ENCODE results near the gene OR4F15. TPM values are rescaled to one million over a fixed set of nuclear protein-coding genes. Genes with fewer than 3 reads are reported as not detected.

Gene OR4F15
- total RNA-seq, 3 donors from 2014 or later (not counting 1 experiment from before 2014, with no cell fraction given), result not detected

- 84% methylated on average over 5 of the region's 6 CpGs for WGBS (ENCODE audit: insufficient coverage)
- Mint-ChIP-seq H3K27me3 (ENCODE audit: low read depth in 2 of 2) (peaks cover 20 to 30% of the 10 kb centered on the region in 2 donors), H3K36me3 (no peaks in the 10 kb centered on the region), H3K9me3 (peaks cover 1 to 3% of the 10 kb centered on the region in 2 donors), H3K27ac (no peak overlapping the region), H3K4me1 (no peaks in the 10 kb centered on the region), H3K4me3 (no peak overlapping the region)
- Histone ChIP-seq H3K9me3 (ENCODE audit: control insufficient read depth, insufficient read depth, low read length) (no peaks in the 10 kb centered on the region), H3K27ac (ENCODE audit: low read length) (no peak overlapping the region), H3K36me3 (ENCODE audit: control insufficient read depth, insufficient read depth, low read length) (no peaks in the 10 kb centered on the region), H3K4me1 (ENCODE audit: control insufficient read depth, insufficient read depth, low read length) (no peaks in the 10 kb centered on the region), H3K4me3 (ENCODE audit: low read length) (no peak overlapping the region), H3K27me3 (ENCODE audit: control insufficient read depth, insufficient read depth, low read length) (peaks cover 8% of the 10 kb centered on the region)
- no peak for DNase-seq
- ATAC-seq, result no peak
- TF ChIP-seq, protein P1, sequence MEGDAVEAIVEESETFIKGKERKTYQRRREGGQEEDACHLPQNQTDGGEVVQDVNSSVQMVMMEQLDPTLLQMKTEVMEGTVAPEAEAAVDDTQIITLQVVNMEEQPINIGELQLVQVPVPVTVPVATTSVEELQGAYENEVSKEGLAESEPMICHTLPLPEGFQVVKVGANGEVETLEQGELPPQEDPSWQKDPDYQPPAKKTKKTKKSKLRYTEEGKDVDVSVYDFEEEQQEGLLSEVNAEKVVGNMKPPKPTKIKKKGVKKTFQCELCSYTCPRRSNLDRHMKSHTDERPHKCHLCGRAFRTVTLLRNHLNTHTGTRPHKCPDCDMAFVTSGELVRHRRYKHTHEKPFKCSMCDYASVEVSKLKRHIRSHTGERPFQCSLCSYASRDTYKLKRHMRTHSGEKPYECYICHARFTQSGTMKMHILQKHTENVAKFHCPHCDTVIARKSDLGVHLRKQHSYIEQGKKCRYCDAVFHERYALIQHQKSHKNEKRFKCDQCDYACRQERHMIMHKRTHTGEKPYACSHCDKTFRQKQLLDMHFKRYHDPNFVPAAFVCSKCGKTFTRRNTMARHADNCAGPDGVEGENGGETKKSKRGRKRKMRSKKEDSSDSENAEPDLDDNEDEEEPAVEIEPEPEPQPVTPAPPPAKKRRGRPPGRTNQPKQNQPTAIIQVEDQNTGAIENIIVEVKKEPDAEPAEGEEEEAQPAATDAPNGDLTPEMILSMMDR (IDR thresholded peaks at IDR 0.05), result no peak
- intact Hi-C loops (cut with micrococcal nuclease), result no loop called here
Observed at GRCh38 chr15:101827257-101827656, 15.3 kb downstream of the OR4F15 start.

DNA sequence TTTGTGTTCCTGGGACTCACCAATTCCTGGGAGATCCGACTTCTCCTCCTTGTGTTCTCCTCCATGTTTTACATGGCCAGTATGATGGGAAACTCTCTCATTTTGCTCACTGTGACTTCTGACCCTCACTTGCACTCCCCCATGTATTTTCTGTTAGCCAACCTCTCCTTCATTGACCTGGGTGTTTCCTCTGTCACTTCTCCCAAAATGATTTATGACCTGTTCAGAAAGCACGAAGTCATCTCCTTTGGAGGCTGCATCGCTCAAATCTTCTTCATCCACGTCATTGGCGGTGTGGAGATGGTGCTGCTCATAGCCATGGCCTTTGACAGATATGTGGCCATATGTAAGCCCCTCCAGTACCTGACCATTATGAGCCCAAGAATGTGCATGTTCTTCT lies 16.8 kb downstream of the OR4F15 start:
- Mint-ChIP-seq H3K27me3 (ENCODE audit: low read depth in 2 of 2) (peaks cover 14 to 28% of the 10 kb centered on the region in 2 donors), H3K36me3 (no peaks in the 10 kb centered on the region), H3K4me1 (no peaks in the 10 kb centered on the region), H3K4me3 (no peak overlapping the region), H3K27ac (no peak overlapping the region), H3K9me3 (peaks cover 3% of the 10 kb centered on the region in 2 donors)
- 80% methylated on average over 5 of the region's 5 CpGs for WGBS (ENCODE audit: insufficient coverage)
- no peak for ATAC-seq
- Histone ChIP-seq H3K9me3 (ENCODE audit: control insufficient read depth, insufficient read depth, low read length) (no peaks in the 10 kb centered on the region), H3K4me3 (ENCODE audit: low read length) (no peak overlapping the region), H3K27ac (ENCODE audit: low read length) (no peak overlapping the region), H3K27me3 (ENCODE audit: control insufficient read depth, insufficient read depth, low read length) (peaks cover 8% of the 10 kb centered on the region), H3K36me3 (ENCODE audit: control insufficient read depth, insufficient read depth, low read length) (no peaks in the 10 kb centered on the region), H3K4me1 (ENCODE audit: control insufficient read depth, insufficient read depth, low read length) (no peaks in the 10 kb centered on the region)
- no peak for DNase-seq
- TF ChIP-seq, protein P1 (IDR thresholded peaks at IDR 0.05), result no peak
- intact Hi-C loops (cut with micrococcal nuclease), result no loop called here

DNA sequence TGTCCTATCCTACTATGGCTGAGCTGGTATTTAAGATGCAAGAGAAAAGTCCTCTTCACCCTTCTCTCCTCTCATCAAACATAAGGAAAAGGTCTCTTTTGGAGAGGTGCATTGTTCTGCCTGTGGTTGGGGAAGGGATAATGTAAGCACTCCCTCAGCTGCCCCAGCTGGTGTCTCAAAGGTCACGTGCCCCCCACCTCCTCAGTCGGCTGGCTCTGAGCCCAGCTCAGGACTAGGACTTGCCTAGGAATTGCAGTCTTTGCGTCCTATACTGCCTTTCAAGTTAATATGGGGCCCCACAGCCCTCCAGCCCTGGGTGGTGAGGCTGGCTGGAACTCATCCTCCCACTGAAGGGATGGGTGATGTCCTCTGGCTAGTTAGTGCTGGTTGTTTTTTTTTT lies 29.7 kb downstream of the OR4F15 start:
- Mint-ChIP-seq H3K27me3 (ENCODE audit: low read depth in 2 of 2) (peaks cover 18 to 29% of the 10 kb centered on the region in 2 donors), H3K4me3 (no peak overlapping the region), H3K36me3 (no peaks in the 10 kb centered on the region), H3K4me1 (no peaks in the 10 kb centered on the region), H3K27ac (no peak overlapping the region), H3K9me3 (no peaks in the 10 kb centered on the region)
- Histone ChIP-seq H3K27me3 (ENCODE audit: control insufficient read depth, insufficient read depth, low read length) (peaks cover 8% of the 10 kb centered on the region), H3K27ac (ENCODE audit: low read length) (no peak overlapping the region), H3K36me3 (ENCODE audit: control insufficient read depth, insufficient read depth, low read length) (no peaks in the 10 kb centered on the region), H3K4me1 (ENCODE audit: control insufficient read depth, insufficient read depth, low read length) (no peaks in the 10 kb centered on the region), H3K4me3 (ENCODE audit: low read length) (no peak overlapping the region), H3K9me3 (ENCODE audit: control insufficient read depth, insufficient read depth, low read length) (no peaks in the 10 kb centered on the region)
- 88% methylated on average over 3 of the region's 3 CpGs for WGBS (ENCODE audit: insufficient coverage)
- TF ChIP-seq, protein P1 (IDR thresholded peaks at IDR 0.05), result no peak
- DNase-seq (no peak), ATAC-seq (no peak)
- intact Hi-C loops (cut with micrococcal nuclease), result no loop called here

DNA sequence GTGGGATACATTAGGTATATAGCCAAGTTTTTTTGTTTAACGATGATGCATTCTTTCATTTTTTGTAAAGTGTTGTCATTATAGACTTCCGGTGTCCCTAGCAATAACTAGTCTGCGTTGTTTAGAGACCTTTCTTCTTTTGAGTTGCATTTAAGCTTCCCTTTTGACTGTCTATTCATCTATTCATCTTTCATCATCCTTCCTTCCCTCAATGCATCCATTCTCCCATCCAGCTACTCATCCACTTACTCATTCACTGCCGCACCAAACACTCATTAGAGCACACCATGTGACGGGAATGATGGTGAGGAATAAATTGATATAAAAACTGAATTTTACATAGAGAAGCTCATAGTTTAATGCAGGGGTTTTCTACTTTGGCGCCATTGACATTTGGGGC lies 32.9 kb downstream of the OR4F15 start:
- intact Hi-C loops (cut with micrococcal nuclease), result no loop called here
- no peaks in the 10 kb centered on the region for H3K36me3 ChIP-seq (ENCODE audit: control insufficient read depth, insufficient read depth, low read length)
- H3K4me1 ChIP-seq (ENCODE audit: control insufficient read depth, insufficient read depth, low read length), result no peaks in the 10 kb centered on the region
- Mint-ChIP-seq H3K9me3 (no peaks in the 10 kb centered on the region), H3K27me3 (ENCODE audit: low read depth in 2 of 2) (peaks cover 23 to 35% of the 10 kb centered on the region in 2 donors), H3K36me3 (no peaks in the 10 kb centered on the region), H3K4me1 (no peaks in the 10 kb centered on the region), H3K4me3 (no peak overlapping the region), H3K27ac (no peak overlapping the region)
- H3K27me3 ChIP-seq (ENCODE audit: control insufficient read depth, insufficient read depth, low read length), result peaks cover 4% of the 10 kb centered on the region
- no peak overlapping the region for H3K4me3 ChIP-seq (ENCODE audit: low read length)
- TF ChIP-seq, protein P1 (IDR thresholded peaks at IDR 0.05), result no peak
- H3K27ac ChIP-seq (ENCODE audit: low read length), result no peak overlapping the region
- H3K9me3 ChIP-seq (ENCODE audit: control insufficient read depth, insufficient read depth, low read length), result no peaks in the 10 kb centered on the region
- WGBS (ENCODE audit: insufficient coverage), result 66% methylated on average over 3 of the region's 6 CpGs
- no peak for ATAC-seq
- DNase-seq, result no peak
